AG04449 (cell line): Measurements from ENCODE around the gene FAM53B.

Experiments used
- CTCF ChIA-PET: fragments of 350-600 bp; formaldehyde crosslinking; extraction: SDS; loops from one replicate; lab custom pipeline; 2021; ENCODE audit warnings: antibody characterized with exemption; lab: Yijun Ruan, JAX
- POLR2A ChIA-PET: fragments of 400-600, 350-600 bp; formaldehyde crosslinking; extraction: SDS; loops from one replicate; lab custom pipeline; 2020; ENCODE audit warnings: antibody characterized with exemption, inconsistent platforms; lab: Yijun Ruan, JAX
- DNase-seq: peaks from one replicate; pipeline ENCODE4 v3.0.0-alpha.2; 2010; ENCODE audit warnings: low read depth, low spot score
- H3K4me3 ChIP-seq: 2 replicates; pipeline ENCODE4 v1.5.1; 2011; ENCODE audit warnings: low read depth, mild to moderate bottlenecking, control low read depth, low read length
- CTCF ChIP-seq: IDR thresholded peaks from one replicate; pipeline ENCODE4 v1.5.1; 2011; ENCODE audit warnings: mild to moderate bottlenecking, moderate library complexity, low read length, control low read depth, inconsistent platforms; ENCODE audit not compliant: insufficient read depth; ENCODE audit errors: missing control alignments

The FAM53B gene

GRCh38 chr10:124577651-124578050 lies 166.5 kb downstream of the FAM53B start:
- no peak for TF ChIP-seq CTCF
- H3K4me3 ChIP-seq, result no peak overlapping the region
- ChIA-PET POLR2A (interaction anchor here (0.7 kb wide), 1 partner anchor 63 kb away, joined by 3 read pairs; no protein-coding TSS in a partner anchor), CTCF (no interaction called here)
- no peak for DNase-seq

GRCh38 chr10:124576526-124577420 lies 167.4 kb downstream of the FAM53B start:
- ChIA-PET CTCF (interaction anchor here (0.8 kb wide), 1 partner anchor 12 kb away, joined by 4 read pairs; no protein-coding TSS in a partner anchor), POLR2A (interaction anchor here (0.7 kb wide), 1 partner anchor 62 kb away, joined by 3 read pairs; no protein-coding TSS in a partner anchor)
- DNase-seq, result no peak
- no peak for TF ChIP-seq CTCF
- no peak overlapping the region for H3K4me3 ChIP-seq

GRCh38 chr10:124575107-124576035 lies 168.8 kb downstream of the FAM53B start:
- TF ChIP-seq CTCF, result no peak
- CTCF ChIA-PET, result interaction anchor here (0.8 to 1.4 kb wide), 2 partner anchors 13 to 166 kb away, joined by 4 read pairs; no protein-coding TSS in a partner anchor
- POLR2A ChIA-PET, result no interaction called here
- H3K4me3 ChIP-seq, result no peak overlapping the region
- no peak for DNase-seq

GRCh38 chr10:124574456-124575070 lies 169.6 kb downstream of the FAM53B start:
- H3K4me3 ChIP-seq, result no peak overlapping the region
- no peak for DNase-seq
- ChIA-PET POLR2A (no interaction called here), CTCF (interaction anchor here (1.4 kb wide), 1 partner anchor 167 kb away, joined by 4 read pairs; no protein-coding TSS in a partner anchor)
- no peak for TF ChIP-seq CTCF

- CTCF ChIA-PET, result interaction anchor here (1.3 to 1.4 kb wide), 2 partner anchors 45 to 168 kb away, joined by 3 to 4 read pairs; no protein-coding TSS in a partner anchor
- H3K4me3 ChIP-seq, result no peak overlapping the region
- POLR2A ChIA-PET, result no interaction called here
- TF ChIP-seq CTCF, result no peak
- no peak for DNase-seq
These were observed 170.3 kb downstream of the FAM53B start for GRCh38 chr10:124573726-124574455.
